SH-SY5Y (cell line): ENCODE results near the gene CELF1.

Experiments used
- GATA2 ChIP-seq: IDR thresholded peaks from 2 replicates; pipeline ENCODE4 v1.6.1; 2011; ENCODE audit warnings: mild to moderate bottlenecking, low read depth, low read length
- GATA3 ChIP-seq: IDR thresholded peaks from 2 replicates; pipeline ENCODE4 v1.6.1; 2011; ENCODE audit warnings: low read depth, mild to moderate bottlenecking, low read length, moderate library complexity

Gene CELF1

GRCh38 chr11:47552566-47553405 is at the start of gene CELF1:
Gene CELF1 (minus strand): TSS chr11:47553132. CDS start chr11:47499523, 53,609 bp downstream.
- TF ChIP-seq GATA2 (no peak), GATA3 (no peak)

GRCh38 chr11:47599902-47600301 is 47.0 kb upstream of the CELF1 start:
- no peak for TF ChIP-seq GATA2
- TF ChIP-seq GATA3: no peak

GRCh38 chr11:47595967-47596366 is 43.0 kb upstream of the CELF1 start:
- no peak for TF ChIP-seq GATA2
- no peak for TF ChIP-seq GATA3

GRCh38 chr11:47595029-47595428 is 42.1 kb upstream of the CELF1 start:
- TF ChIP-seq GATA2: no peak
- TF ChIP-seq GATA3: no peak

- TF ChIP-seq GATA2: no peak
- no peak for TF ChIP-seq GATA3
These were observed 41.3 kb upstream of the CELF1 start, which contains the start of gene C1QTNF4 for GRCh38 chr11:47593934-47594855. Gene C1QTNF4 (minus strand): TSS chr11:47594411. CDS start chr11:47590810, 3,601 bp downstream.

- TF ChIP-seq GATA2 (no peak), GATA3 (no peak)
These were observed 40.6 kb upstream of the CELF1 start for GRCh38 chr11:47593492-47593933.

GRCh38 chr11:47592970-47593369 is 40.0 kb upstream of the CELF1 start:
- TF ChIP-seq GATA2 (no peak), GATA3 (no peak)

GRCh38 chr11:47592251-47592650 is 39.3 kb upstream of the CELF1 start:
- TF ChIP-seq GATA2 (no peak), GATA3 (no peak)

GRCh38 chr11:47591764-47592163 is 38.8 kb upstream of the CELF1 start:
- TF ChIP-seq GATA3 (no peak), GATA2 (no peak)

- TF ChIP-seq GATA2: no peak
- no peak for TF ChIP-seq GATA3
These were observed 37.3 kb upstream of the CELF1 start for GRCh38 chr11:47589977-47590861.

GRCh38 chr11:47589584-47589976 is 36.6 kb upstream of the CELF1 start:
- TF ChIP-seq GATA2 (no peak), GATA3 (no peak)

GRCh38 chr11:47589118-47589517 is 36.2 kb upstream of the CELF1 start:
- TF ChIP-seq GATA2 (no peak), GATA3 (no peak)

- TF ChIP-seq GATA2 (no peak), GATA3 (no peak)
These were observed 34.9 kb upstream of the CELF1 start for GRCh38 chr11:47587723-47588326.
